Central memory CD8-positive, alpha-beta T cell (primary cell): ENCODE data around the gene PHF19.

ENCODE experiments used
- ATAC-seq: fragments of 150-1000 bp; cut with Tn5 transposase; replicated peaks from 2 replicates; pipeline ENCODE4 v1.10.0; 2022; ENCODE audit warnings: mild to moderate bottlenecking, moderate FRiP score, moderate number of reproducible peaks; ENCODE audit not compliant: poor library complexity, severe bottlenecking; ENCODE audit errors: extremely low read depth
- DNase-seq, 2 donors: peaks; one replicate each; pipeline ENCODE4 v3.0.0; 2021; ENCODE audit warnings: low spot score in 2 of 2
- H3K27ac Mint-ChIP-seq: one replicate; pipeline ENCODE4 v1.8.0; 2022; ENCODE audit warnings: low read depth, mild to moderate bottlenecking, moderate library complexity, mixed read lengths
- H3K27me3 Mint-ChIP-seq: one replicate; pipeline ENCODE4 v1.8.0; 2022; ENCODE audit warnings: mixed read lengths
- H3K36me3 Mint-ChIP-seq: one replicate; pipeline ENCODE4 v1.8.0; 2022; ENCODE audit warnings: mild to moderate bottlenecking, moderate library complexity, mixed read lengths; ENCODE audit not compliant: insufficient read depth
- H3K4me1 Mint-ChIP-seq: one replicate; pipeline ENCODE4 v1.8.0; 2022; ENCODE audit warnings: mixed read lengths
- H3K4me3 Mint-ChIP-seq: one replicate; pipeline ENCODE4 v1.8.0; 2022; ENCODE audit warnings: mild to moderate bottlenecking, moderate library complexity, mixed read lengths
- H3K9me3 Mint-ChIP-seq: one replicate; pipeline ENCODE4 v1.8.0; 2022; ENCODE audit warnings: mixed read lengths

PHF19 gene

DNA sequence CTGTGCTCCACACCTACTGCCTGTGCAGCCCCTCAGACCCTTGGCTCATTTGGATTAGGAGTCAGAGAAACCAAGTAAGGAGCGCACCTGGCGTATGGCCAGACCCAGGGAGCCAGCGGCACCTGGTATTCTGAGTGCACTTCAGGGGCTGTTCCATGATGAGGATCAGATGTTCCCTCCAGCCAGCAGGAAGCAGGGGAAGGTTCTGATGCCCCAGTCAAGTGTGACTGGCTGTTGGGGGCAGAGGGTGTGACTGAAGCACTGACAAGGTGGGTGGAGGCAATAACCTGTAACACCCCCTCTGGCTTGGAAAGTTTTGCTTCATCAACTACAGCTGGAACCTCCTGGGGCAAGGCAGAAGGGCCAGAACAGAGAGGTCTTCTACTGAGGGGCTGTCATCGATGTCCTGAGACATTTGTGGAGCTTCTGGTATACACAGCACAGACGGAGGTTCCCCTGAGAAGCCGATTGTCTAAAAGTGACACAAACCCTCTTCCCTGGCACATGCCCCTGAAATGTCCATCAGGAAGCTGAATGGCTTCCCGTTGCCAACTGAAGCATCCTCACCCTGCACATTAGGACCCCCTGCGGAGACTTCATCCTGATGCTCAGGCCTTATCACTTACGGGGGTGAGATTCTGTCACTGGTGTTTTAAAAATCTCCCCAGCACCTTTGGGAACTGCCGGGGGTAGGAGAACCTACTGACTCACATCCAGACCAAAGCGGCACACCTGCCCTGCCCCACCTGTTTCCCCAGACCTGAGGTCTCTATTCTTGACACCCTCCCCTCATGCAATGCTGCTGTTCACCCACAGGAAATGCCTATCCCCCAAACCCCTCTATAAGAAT lies 28.6 kb upstream of the PHF19 start:
- ATAC-seq (peak; percentile 44), DNase-seq (peak in 1 of 2 donors; percentile 30)
- Mint-ChIP-seq H3K27me3 (no peaks in the 10 kb centered on the region), H3K9me3 (no peaks in the 10 kb centered on the region), H3K27ac (peak overlapping the region; percentile 96), H3K36me3 (peaks cover 44% of the 10 kb centered on the region), H3K4me3 (peak overlapping the region; percentile 63), H3K4me1 (peaks cover 76% of the 10 kb centered on the region)

- H3K4me3 Mint-ChIP-seq: peak overlapping the region; percentile 63
Observed at GRCh38 chr9:120904978-120905301, 28.0 kb upstream of the PHF19 start.

GRCh38 chr9:120904061-120904977 lies 27.3 kb upstream of the PHF19 start:
- Mint-ChIP-seq H3K9me3 (no peaks in the 10 kb centered on the region), H3K27ac (peak overlapping the region; percentile 96), H3K4me3 (peak overlapping the region; percentile 63), H3K4me1 (peaks cover 71% of the 10 kb centered on the region), H3K36me3 (peaks cover 36% of the 10 kb centered on the region), H3K27me3 (no peaks in the 10 kb centered on the region)
- peak; percentile 76 for ATAC-seq
- peak in 1 of 2 donors; percentile 52 for DNase-seq

More at GRCh38 chr9:120904978-120905301, 28.0 kb upstream of the PHF19 start:
- peak overlapping the region; percentile 96 for H3K27ac Mint-ChIP-seq
- H3K4me1 Mint-ChIP-seq: peaks cover 75% of the 10 kb centered on the region
- peaks cover 42% of the 10 kb centered on the region for H3K36me3 Mint-ChIP-seq
- no peak for ATAC-seq
- no peaks in the 10 kb centered on the region for H3K9me3 Mint-ChIP-seq
- no peak for DNase-seq
- no peaks in the 10 kb centered on the region for H3K27me3 Mint-ChIP-seq

DNA sequence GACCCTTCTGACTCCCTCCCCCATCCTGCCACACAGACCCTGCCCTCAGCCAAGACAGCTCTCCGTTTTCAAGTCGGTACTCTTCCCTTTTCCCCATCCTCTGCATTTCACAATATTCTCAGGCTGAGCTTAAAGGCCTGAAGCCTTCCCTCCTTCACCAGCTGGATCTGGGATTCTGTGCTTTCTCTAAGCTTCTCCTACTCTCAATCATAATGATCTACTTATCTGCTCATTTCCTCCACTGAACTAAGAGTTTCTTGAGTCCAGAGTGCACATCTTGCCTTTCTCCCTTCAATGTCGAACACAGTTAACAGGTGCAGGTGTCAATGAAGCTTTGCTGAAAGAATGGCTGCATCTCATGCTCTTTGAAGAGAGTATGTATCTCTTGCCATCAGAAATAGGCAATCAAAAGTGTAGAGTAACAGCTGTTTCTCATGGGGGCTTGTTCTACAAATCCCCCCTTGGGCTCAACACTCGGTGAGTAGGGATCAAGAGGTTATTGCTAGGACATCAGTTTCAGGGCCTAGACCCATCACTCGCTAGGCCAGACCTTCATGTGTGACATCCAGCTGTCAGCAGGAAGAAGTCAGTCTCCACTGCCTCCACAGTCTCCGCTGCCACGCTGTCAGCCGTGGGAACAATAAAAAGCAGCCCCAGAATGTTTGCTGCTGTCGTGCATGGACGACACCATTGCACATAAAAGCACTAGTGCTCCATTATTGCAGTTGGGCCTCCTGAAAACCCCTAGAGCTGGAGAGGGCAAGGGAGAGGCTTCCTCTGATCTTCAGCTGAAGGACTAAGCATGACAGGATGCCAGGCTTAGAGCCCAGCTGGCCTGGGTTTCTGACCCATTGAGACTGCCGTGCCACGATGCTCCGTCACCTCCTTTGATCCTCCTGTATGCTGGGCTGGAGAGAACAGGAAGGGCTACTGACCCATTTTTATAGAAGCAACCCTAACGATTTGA lies 25.9 kb upstream of the PHF19 start:
- ATAC-seq (no peak), DNase-seq (no peak)
- Mint-ChIP-seq H3K36me3 (peaks cover 28% of the 10 kb centered on the region), H3K27ac (peak overlapping the region; percentile 96), H3K4me1 (peaks cover 65% of the 10 kb centered on the region), H3K4me3 (no peak overlapping the region), H3K27me3 (no peaks in the 10 kb centered on the region), H3K9me3 (no peaks in the 10 kb centered on the region)

DNA sequence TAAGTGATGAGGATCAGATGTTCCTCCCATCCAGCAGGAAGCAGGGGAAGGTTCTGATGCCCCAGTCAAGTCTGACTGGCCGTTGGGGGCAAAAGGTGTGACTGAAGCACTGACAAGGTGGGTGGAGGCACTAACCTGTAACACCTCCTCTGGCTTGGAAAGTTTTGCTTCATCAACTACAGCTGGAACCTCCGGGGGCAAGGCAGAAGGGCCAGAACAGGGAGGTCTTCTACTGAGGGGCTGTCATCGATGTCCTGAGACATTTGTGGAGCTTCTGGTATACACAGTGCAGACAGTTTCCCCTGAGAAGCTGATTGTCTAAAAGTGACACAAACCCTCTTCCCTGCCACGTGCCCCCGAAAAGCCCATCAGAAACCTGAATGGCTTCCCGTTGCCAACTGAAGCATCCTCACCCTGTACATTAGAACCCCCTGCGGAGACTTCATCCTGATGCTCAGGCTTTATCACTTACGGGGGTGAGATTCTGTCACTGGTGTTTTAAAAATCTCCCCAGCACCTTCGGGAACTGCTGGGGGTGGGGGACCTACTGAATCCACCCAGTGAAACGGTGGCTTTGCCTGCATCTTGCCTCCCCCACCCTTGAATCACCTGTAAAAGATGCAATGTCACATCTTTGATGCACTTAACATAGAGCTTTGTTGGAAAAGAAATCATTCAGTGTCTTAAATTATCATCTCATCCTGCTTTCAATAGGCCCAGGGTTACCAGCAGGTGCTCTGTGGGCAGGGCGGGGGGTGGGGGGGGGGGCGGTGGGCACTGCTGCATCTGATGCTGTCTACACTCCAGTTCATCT lies 25.0 kb upstream of the PHF19 start:
- Mint-ChIP-seq H3K9me3 (no peaks in the 10 kb centered on the region), H3K36me3 (peaks cover 22% of the 10 kb centered on the region), H3K27me3 (no peaks in the 10 kb centered on the region), H3K4me3 (no peak overlapping the region), H3K4me1 (peaks cover 60% of the 10 kb centered on the region), H3K27ac (peak overlapping the region; percentile 96)
- ATAC-seq: no peak
- no peak for DNase-seq

DNA sequence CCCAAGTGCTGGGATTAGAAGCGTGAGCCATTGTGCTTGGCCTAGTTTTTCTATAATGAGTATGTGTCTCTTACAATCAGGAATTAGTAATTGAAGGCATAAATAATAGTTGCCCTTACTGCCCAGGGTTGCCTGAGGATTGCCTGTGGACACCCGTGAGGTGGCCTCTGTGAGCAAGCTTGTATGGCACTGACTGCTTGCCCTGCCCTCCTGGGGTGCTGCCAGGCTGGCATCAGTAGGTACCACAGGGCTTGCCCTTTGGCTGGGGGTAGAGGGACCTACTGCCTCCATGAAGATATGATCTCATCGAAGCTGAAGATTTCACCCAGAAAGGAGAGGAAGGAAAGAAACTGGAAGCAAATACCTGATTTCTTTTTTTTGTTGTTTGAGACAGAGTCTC lies 23.8 kb upstream of the PHF19 start:
- H3K4me1 Mint-ChIP-seq: peaks cover 52% of the 10 kb centered on the region
- no peak overlapping the region for H3K4me3 Mint-ChIP-seq
- H3K9me3 Mint-ChIP-seq: no peaks in the 10 kb centered on the region
- H3K27ac Mint-ChIP-seq: peak overlapping the region; percentile 69
- peaks cover 19% of the 10 kb centered on the region for H3K36me3 Mint-ChIP-seq
- DNase-seq: no peak
- no peaks in the 10 kb centered on the region for H3K27me3 Mint-ChIP-seq
- no peak for ATAC-seq

GRCh38 chr9:120899490-120900068 lies 22.6 kb upstream of the PHF19 start:
- DNase-seq (no peak), ATAC-seq (no peak)
- H3K27me3 Mint-ChIP-seq: no peaks in the 10 kb centered on the region
- peaks cover 43% of the 10 kb centered on the region for H3K4me1 Mint-ChIP-seq
- no peak overlapping the region for H3K4me3 Mint-ChIP-seq
- H3K27ac Mint-ChIP-seq: no peak overlapping the region
- peaks cover 16% of the 10 kb centered on the region for H3K36me3 Mint-ChIP-seq
- H3K9me3 Mint-ChIP-seq: no peaks in the 10 kb centered on the region

GRCh38 chr9:120898396-120898795 lies 21.4 kb upstream of the PHF19 start:
- peaks cover 11% of the 10 kb centered on the region for H3K36me3 Mint-ChIP-seq
- H3K27me3 Mint-ChIP-seq: no peaks in the 10 kb centered on the region

DNA sequence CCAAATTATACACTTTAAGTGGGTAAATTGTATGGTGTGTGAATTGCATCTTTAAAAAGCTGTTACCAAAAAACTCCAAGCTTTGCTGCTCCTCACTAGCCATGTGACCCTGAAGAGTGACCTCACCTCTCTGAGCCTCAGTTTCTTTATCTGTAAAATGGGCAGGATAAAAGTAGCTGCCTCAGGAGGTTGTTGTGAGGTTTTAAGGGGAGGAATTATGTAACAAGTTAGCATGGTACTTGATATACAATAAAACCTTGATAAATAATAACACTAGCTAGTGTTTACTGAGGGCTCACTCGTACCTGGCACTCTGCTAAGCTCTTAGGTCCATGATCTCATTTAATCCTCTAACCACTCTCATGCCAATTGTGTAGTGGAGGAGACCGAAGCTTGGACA lies 19.0 kb upstream of the PHF19 start:
- Mint-ChIP-seq H3K4me3 (no peak overlapping the region), H3K4me1 (peaks cover 45% of the 10 kb centered on the region), H3K9me3 (no peaks in the 10 kb centered on the region), H3K27ac (no peak overlapping the region), H3K27me3 (no peaks in the 10 kb centered on the region), H3K36me3 (peaks cover 8% of the 10 kb centered on the region)
- DNase-seq (no peak), ATAC-seq (no peak)

More at GRCh38 chr9:120898396-120898795, 21.4 kb upstream of the PHF19 start:
- ATAC-seq (no peak), DNase-seq (no peak)
- Mint-ChIP-seq H3K4me1 (peaks cover 35% of the 10 kb centered on the region), H3K27ac (no peak overlapping the region), H3K4me3 (no peak overlapping the region), H3K9me3 (no peaks in the 10 kb centered on the region)

DNA sequence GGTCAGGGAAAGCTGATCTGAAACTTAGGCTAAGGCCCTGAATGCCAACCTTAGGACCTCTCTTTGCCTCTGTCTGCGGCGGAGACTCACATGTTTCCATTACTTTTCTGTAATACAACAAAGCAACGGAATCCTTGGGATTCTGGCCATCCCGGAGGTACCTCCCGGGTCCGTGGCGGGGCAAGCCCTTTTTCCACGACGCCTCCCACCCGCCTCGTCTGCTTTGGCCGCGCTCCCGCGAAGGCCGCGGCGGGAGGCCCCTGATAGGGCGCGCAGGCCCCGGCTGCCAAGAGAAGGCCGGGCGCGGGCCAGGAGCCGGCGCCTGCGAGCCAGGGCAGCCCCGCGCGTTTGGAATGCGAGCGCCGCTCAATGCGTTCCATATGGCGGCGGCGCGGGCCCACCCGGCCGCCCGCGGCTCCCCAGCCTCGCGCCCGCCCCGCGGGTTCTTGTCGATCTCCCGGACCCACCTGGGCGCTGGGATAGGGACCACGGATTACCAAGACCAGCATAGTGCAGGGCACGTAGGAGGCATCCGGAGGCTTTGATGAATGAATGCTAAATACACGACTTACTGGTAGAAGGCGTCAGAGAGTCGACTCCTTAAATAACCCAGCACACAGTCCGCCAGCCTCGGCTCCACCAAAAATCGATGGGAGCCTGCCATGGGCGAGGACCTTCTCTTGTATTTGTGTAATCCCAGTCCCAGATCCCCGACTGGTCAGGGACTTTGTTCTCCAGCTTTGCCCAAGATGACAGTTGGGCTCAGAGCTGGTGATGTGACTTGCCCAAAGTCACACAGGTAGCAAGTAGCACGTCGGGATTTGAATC lies 17.5 kb upstream of the PHF19 start:
- H3K27ac Mint-ChIP-seq: no peak overlapping the region
- peaks cover 50% of the 10 kb centered on the region for H3K4me1 Mint-ChIP-seq
- peaks cover 10% of the 10 kb centered on the region for H3K36me3 Mint-ChIP-seq
- DNase-seq (no peak), ATAC-seq (no peak)
- no peaks in the 10 kb centered on the region for H3K9me3 Mint-ChIP-seq
- no peaks in the 10 kb centered on the region for H3K27me3 Mint-ChIP-seq
- no peak overlapping the region for H3K4me3 Mint-ChIP-seq
